KOPT-K1 (cell line): ENCODE data around the gene TOX2.

Experiments used
- H3K27ac ChIP-seq: fragments of 200-600 bp; sonication (generic); 2 replicates; pipeline ENCODE4 v1.5.1; 2016; ENCODE audit warnings: antibody characterized with exemption, mild to moderate bottlenecking, low read depth, low read length; ENCODE audit not compliant: poor library complexity, severe bottlenecking
- H3K36me3 ChIP-seq: fragments of 200-600 bp; sonication (generic); 2 replicates; pipeline ENCODE4 v1.5.1; 2017; ENCODE audit warnings: antibody characterized with exemption, mild to moderate bottlenecking, low read length, moderate library complexity; ENCODE audit not compliant: insufficient read depth
- H3K9me3 ChIP-seq: fragments of 200-600 bp; sonication (generic); 2 replicates; pipeline ENCODE4 v1.5.1; 2017; ENCODE audit warnings: antibody characterized with exemption, low read length, mild to moderate bottlenecking; ENCODE audit not compliant: insufficient read depth, poor library complexity, severe bottlenecking

Gene TOX2

DNA sequence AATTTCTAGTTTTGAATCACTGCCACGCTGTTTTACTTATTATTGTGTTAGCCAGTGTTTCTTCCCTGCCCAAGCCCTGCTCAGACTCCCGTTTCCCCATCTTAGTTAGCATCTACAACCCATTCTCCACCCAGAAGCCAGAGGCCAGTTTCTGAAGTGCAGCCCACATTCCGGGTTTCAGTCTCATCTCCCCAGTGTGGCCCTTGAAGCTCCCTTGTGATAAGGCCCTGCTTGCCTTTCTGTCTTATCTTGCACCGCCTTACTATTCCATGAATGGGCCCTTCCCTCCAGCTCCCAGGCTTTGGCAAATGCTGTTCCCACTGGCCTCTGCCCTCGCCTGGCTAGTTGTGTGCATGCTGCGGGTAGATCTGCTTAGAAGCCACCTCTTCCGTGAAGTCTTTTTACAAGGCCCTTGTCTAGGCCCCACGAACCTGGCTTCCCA is 41.1 kb downstream of the TOX2 start:
- Histone ChIP-seq H3K27ac (no peak overlapping the region), H3K36me3 (no peaks in the 10 kb centered on the region), H3K9me3 (peaks cover 4% of the 10 kb centered on the region)

DNA sequence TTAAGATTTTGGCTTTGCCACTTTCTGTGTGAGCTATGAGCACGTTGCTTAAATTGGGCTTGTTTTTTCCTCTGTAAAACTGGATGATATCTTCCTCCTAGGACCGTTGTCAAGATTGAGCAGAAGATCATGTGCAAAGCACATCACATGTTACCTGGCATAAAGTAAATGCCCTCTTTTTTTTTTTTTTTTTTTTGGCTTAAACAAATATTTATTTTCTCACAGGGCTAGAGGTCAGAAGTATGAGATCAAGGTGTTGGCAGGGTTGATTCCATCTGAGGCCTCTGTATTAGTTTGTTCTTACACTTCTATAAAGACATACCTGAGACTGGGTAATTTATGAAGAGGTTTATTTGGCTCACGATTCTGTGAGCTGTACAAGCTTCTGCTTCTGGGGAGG is 42.7 kb downstream of the TOX2 start:
- H3K9me3 ChIP-seq = peaks cover 4% of the 10 kb centered on the region
- no peak overlapping the region for H3K27ac ChIP-seq
- no peaks in the 10 kb centered on the region for H3K36me3 ChIP-seq

DNA sequence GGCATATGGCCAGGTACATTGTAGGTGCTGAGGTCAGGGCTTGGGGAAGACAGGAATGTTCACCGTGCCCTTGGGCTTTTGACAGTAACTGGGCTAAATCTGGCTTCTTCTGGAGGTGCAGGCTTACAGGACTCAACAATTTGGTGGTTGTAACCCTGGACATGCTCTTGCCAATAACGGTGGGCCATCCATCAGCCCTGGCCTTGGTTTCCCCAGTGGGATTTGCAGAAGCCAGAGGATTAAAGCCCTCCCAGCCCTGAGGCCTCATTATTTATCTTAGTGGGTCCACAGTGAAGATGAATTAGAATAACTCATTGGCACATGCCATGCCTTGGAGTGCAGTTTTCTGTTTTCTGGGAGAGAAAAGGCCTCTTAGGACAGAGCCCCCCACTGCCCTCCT is 44.0 kb downstream of the TOX2 start:
- no peak overlapping the region for H3K27ac ChIP-seq

DNA sequence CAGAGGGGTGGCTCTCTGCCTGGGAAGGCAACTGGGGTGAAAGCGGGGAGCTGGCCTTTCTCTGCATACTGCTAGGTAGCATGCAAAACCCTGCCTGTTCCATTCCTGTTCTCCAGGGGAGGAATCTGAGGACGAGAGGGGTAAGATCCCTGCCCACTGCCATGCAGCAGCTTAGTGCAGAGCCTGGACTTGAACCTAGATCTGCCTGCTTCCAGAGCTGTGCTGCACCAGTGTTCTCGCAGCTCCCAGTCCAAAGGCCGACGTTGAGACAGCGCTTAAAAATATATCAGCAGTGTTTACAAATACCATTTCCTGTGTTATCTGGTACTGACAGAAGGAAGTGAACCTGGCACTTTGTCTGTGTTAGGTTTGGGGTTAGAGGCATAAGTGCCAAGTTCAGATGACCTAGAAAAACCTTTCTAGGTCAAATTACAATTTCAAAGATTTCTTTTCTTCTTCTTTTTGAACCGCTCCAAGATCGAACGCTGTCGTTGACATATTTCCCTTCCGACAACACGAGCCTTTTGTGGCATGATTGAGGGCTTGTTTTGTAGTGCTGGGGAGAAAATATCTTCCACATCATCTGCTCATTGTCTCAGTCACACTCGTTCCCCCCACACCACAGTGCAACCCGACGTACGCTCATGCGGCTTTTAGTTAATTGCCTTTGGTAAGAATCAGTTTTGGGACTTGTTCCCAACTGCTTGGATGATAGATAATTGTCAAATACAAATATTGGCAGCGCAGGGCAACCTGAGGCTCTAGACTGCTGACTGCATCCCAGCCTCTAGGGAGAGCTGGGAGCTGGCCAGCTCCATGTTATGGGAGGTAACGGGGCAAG is 44.6 kb downstream of the TOX2 start:
- no peaks in the 10 kb centered on the region for H3K36me3 ChIP-seq
- peaks cover 4% of the 10 kb centered on the region for H3K9me3 ChIP-seq
- H3K27ac ChIP-seq = no peak overlapping the region

More for the DNA sequence above, 44.0 kb downstream of the TOX2 start:
- Histone ChIP-seq H3K9me3 (peaks cover 4% of the 10 kb centered on the region), H3K36me3 (no peaks in the 10 kb centered on the region)

DNA sequence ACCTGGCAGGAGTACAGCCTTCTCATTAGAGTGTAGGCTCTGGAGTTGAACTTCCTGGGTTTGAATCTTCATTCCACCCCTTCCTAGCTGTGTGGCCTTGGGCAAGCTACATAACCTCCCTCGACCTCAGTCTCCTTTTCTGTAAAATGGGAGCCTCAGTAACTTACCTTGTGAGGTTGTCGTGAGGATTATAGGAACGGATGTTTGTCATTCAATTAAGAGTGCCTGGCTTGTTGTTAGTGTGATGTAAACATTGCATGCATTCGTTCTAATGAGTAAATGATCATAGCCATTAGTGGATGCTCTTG is 45.2 kb downstream of the TOX2 start:
- no peaks in the 10 kb centered on the region for H3K36me3 ChIP-seq
- H3K9me3 ChIP-seq = peaks cover 4% of the 10 kb centered on the region
- no peak overlapping the region for H3K27ac ChIP-seq

DNA sequence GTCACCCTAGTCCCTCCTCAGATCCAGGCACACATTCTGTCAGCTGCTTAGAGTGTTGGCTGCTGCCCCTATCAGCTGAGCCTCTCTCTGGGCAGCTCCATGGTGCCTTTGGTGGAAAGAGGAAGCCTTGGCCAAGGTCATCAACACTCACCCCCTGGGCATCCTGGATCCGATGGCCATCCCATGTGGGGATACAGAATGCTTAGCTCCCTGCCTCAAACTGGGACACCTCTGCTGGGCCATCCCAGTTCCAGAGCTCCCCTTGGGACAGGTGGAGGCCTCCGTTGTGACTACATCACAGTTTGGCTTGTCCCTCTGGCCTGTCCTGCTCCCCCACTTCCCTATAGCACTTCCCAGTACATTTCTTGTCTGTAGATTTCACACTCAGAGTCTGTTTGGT is 45.6 kb downstream of the TOX2 start:
- no peaks in the 10 kb centered on the region for H3K36me3 ChIP-seq
- H3K9me3 ChIP-seq = peaks cover 4% of the 10 kb centered on the region
- H3K27ac ChIP-seq = no peak overlapping the region

DNA sequence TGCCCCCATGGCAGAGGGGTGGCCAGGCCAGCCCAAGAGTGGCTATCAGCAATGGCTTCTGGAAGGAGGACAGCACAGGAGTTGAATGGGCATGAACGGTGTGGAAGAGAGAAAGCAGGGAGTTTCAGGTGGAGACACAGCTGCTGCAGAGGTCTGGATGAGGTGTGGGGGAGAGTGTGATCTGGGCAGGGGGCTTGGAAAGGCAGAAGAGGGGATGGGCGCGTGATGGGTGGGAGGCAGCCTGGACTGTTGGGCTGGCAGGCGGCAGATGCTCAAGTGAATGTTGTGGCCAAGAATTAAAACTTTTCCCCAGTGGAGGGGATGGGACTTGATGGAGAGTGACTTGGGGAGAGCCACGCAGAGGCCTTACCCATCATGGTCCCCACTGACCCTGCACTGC is 46.5 kb downstream of the TOX2 start:
- H3K9me3 ChIP-seq = peaks cover 4% of the 10 kb centered on the region
- H3K36me3 ChIP-seq = no peaks in the 10 kb centered on the region
- H3K27ac ChIP-seq = no peak overlapping the region

DNA sequence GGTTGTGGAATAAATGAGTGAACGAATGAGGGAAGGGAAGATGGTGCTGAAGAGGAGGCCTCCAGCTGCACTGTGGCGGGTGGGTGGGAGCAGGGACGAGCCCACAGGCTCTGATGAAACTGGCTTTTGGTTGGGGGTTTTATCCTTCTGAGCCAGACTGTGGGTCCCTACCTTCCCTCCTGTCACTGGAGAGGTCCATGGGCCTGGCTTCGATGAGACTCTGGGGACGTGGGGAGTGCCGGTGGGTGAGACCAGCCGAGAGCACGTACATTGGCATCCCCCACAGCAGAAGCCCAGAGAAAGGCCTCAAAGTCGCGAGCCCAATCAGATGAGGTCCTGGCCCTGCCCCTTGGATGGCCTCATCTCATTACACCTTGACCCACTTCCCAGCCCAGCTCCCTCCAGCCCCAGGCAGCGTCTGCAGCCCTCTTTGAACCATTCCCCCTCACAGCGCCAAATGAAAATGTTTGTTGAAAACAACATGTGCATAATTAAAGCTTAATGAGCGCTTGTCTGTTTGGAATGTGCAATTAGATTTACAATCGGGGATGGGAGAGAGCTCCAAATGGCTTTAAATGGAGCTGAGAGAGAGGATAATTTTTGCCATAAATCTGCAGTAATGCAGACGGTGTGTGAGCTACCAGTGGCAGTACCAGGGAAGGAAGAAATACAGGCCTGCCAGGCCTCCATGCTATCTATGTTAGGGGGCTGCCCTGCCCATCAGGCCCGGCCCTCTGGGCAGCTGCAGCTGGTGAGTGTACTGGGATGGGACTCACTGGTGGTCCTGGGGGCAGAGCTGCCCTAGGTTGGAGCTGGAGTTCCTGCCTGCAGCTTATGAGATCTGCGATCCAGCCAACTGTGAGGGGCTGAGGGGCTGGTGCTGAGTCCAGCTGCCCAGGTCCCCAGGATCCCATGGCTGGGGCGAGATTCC is 47.2 kb downstream of the TOX2 start:
- Histone ChIP-seq H3K36me3 (no peaks in the 10 kb centered on the region), H3K27ac (no peak overlapping the region), H3K9me3 (peaks cover 4% of the 10 kb centered on the region)

DNA sequence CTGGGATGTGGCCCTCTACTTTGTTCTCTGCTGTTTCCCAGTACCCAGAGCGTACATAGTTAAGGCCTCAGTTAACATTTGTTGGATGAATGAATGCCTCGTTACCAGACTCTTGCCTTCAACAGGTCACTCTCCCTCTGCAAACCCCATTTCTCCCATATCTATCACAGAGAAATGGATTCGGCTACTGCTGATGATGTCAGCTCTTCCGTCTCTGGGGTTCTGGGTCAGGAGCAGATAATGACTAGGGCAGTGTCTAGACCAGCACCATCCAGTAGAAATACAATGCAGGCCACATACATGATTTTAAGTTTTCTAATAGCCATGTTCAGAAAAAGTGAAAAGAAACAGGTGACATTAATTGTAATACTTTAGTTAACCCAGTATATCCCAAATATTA is 47.9 kb downstream of the TOX2 start:
- H3K36me3 ChIP-seq = no peaks in the 10 kb centered on the region
- H3K27ac ChIP-seq = no peak overlapping the region
- peaks cover 4% of the 10 kb centered on the region for H3K9me3 ChIP-seq

DNA sequence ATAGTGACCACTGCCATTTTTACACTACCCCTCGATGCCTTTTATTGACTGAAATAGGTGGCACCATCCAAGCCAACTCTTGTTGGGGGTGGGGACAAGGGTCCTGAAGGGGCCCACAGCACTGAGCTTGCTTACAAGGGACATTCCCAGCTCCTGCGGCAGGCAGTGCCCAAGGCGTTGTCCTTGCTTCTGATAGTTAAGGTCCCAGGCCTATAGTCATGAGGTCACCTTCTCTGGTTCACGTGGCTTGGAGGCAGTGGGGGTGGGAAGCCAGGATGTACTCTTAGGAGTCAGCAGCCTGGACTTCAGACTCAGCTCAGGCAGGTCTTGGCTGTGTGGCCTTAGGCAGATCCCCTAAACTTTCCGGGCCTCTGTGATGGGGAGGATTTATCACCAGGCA is 48.6 kb downstream of the TOX2 start:
- Histone ChIP-seq H3K9me3 (no peaks in the 10 kb centered on the region), H3K27ac (no peak overlapping the region), H3K36me3 (no peaks in the 10 kb centered on the region)

DNA sequence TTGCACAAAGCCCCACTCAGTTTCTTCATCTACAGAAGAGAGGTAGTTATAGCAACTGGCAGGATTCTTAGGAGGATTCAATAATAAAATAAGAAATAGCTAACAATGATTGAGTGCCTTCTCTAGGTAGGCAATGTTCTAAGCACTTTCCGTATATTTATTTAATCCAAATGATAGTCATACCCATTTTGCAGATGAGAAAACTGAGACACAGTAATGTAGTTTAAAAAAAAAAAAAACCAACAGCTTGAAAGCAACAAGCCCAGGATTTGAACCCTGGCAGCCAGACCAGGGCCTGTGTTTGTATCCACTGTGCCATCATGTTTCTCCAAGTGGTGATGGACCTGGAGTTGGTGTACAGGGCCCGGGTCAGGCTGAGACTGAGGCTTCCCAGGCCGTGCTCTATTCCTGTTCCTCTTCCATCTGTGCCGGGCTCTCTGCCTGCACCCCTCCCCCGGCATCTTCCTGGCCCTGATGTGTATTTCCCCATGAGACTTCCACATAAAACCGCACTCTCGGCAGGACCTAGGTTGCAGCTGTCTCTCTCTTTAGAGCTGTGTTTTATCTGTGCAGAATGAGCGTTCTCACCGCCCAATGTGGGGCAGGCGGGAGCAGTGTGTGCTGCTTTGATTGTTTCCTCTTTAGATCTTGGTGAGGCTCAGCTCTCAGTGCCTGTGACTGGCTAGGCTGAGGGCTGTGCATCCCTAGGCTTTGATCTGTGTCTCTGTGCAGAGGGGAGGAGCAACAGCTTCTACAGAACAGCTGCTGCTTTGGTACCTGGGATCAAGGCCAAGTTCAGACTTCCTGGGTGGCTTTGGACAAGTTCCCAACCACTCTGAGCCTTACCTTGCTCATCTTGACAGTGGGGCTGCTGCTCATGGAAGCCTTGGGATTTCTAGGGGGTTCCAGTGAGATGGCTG is 49.5 kb downstream of the TOX2 start:
- H3K36me3 ChIP-seq = no peaks in the 10 kb centered on the region
- H3K9me3 ChIP-seq = no peaks in the 10 kb centered on the region
- H3K27ac ChIP-seq = no peak overlapping the region

DNA sequence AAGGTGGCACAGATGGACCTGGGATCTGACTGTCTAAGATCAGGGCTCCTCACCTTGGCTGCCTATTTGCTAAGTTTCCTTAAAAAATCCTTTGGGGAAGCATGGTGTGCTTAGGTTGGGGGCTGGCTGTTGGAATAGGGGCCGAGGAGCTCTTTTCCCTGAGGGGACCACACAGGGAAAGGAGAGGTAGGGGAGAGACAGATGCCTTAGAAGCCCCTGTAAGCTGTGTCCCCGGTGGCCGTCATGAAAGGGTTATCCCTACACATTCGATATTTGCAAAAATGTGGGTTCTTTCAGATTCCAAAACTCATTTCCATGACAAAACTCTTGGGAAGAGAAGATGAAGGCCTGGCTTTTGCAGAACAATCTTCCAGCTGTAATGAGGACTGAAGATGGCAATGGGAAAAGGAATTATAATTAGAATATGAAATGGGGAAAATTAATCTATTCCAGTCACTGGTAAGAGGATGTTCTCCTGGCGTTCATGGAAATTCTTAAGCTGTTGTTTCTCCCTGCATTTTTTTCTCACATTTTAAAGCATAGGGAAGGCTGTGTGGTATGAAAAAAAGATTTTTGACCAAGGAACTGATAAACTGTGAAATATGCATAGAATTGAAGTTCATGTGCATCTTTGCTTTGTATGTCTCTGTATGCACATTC is 53.8 kb downstream of the TOX2 start:
- no peaks in the 10 kb centered on the region for H3K9me3 ChIP-seq
- no peak overlapping the region for H3K27ac ChIP-seq
- no peaks in the 10 kb centered on the region for H3K36me3 ChIP-seq

DNA sequence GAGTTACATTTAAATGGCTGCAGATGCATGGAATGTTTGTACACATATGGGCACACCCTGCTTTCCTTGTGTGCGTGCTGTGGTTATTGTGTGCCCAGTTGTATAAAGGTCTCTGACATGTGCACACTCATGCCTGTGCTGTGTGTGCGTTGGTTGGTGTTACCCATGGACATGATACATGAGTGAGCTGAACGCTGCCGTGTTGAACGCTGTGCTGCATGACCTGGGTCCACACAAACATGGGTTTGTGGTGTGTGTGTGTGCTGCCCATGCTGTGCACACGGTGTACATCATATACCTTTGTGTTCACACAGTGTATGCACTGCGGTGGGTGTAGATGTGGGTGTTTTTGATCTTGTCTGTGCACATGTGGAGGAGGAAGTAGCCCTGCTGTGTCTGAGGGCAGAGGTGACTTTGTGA is 54.4 kb downstream of the TOX2 start:
- Histone ChIP-seq H3K27ac (no peak overlapping the region), H3K36me3 (no peaks in the 10 kb centered on the region), H3K9me3 (no peaks in the 10 kb centered on the region)

DNA sequence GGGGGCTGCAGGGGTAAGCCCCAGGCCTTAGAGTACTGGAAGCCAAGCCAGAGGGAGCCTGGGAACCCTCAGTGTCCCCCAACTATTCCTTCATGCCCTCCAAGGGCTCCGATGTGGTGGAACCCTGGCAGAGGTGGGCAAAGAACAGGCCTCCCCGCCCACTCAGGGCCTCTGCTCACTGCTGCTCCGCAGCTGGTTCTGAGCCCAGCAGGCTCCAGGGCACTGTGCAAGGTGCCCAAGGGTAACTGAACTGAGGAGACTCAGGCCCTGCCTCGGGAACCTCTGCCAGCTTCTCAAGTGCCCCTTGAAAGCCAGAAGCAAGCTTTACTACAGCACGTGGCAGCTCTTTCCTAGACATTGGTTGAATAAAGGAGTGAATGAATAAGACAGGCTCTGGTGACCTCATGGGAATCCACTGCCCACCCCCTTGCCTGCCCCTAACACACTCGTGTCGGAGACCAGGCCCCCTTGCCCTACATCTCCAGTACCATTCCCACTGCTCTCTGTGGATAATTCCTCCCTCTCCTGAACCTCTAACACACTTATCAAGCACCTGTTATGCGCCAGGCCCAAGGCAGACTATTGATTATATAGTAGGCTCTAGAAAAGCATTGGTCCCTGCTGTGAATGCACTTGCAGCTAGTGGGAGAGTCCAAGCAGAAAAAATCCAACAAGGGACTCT is 55.0 kb downstream of the TOX2 start:
- H3K9me3 ChIP-seq = no peaks in the 10 kb centered on the region
- no peaks in the 10 kb centered on the region for H3K36me3 ChIP-seq
- H3K27ac ChIP-seq = no peak overlapping the region
